Endothelial cell (in vitro differentiated cells): ENCODE measurements around the gene DENND1B. TPM values are rescaled to one million over a fixed set of nuclear protein-coding genes. Genes with fewer than 3 reads are reported as not detected.

ENCODE experiments used
- DNase-seq: peaks from one replicate; pipeline ENCODE4 v3.0.0; 2021; ENCODE audit warnings: low spot score
- H3K27ac Mint-ChIP-seq: one replicate; pipeline ENCODE4 v1.8.0; 2021; ENCODE audit warnings: mixed read lengths, inconsistent platforms; ENCODE audit not compliant: unreplicated experiment
- H3K27me3 Mint-ChIP-seq: one replicate; pipeline ENCODE4 v1.8.0; 2021; ENCODE audit warnings: mild to moderate bottlenecking, moderate library complexity, mixed read lengths, inconsistent platforms; ENCODE audit not compliant: unreplicated experiment
- H3K36me3 Mint-ChIP-seq: one replicate; pipeline ENCODE4 v1.8.0; 2021; ENCODE audit warnings: mild to moderate bottlenecking, low read depth, mixed read lengths, inconsistent platforms; ENCODE audit not compliant: unreplicated experiment
- H3K4me1 Mint-ChIP-seq: one replicate; pipeline ENCODE4 v1.8.0; 2021; ENCODE audit warnings: mild to moderate bottlenecking, mixed read lengths, inconsistent platforms; ENCODE audit not compliant: unreplicated experiment
- H3K4me3 Mint-ChIP-seq: one replicate; pipeline ENCODE4 v1.8.0; 2021; ENCODE audit warnings: mild to moderate bottlenecking, mixed read lengths, inconsistent platforms; ENCODE audit not compliant: unreplicated experiment
- H3K9me3 Mint-ChIP-seq: one replicate; pipeline ENCODE4 v1.8.0; 2021; ENCODE audit warnings: mixed read lengths, inconsistent platforms; ENCODE audit not compliant: unreplicated experiment
- long read RNA-seq: library from polyadenylated mRNA; unstranded; transcript quantifications from one replicate; pipeline ENCODE4 v2.0.0, GENCODE V29; 2020; ENCODE audit not compliant: unreplicated experiment
- total RNA-seq: library from RNA; stranded (reverse); fragmentation: NEBNext Ultra II Directional; extraction: Animal tissue kit (Norgen Biotek cat#: 25700); gene quantifications from one replicate; pipeline ENCODE4 v1.2.1, GENCODE V29; 2021; ENCODE audit not compliant: unreplicated experiment
- TF ChIP-seq, protein P1 (sequence below): fragments of 200-600 bp; sonication (generic); IDR thresholded peaks from one replicate; pipeline ENCODE4 v1.5.0; 2021; ENCODE audit warnings: antibody characterized with exemption; ENCODE audit not compliant: unreplicated experiment

Gene DENND1B, protein sequence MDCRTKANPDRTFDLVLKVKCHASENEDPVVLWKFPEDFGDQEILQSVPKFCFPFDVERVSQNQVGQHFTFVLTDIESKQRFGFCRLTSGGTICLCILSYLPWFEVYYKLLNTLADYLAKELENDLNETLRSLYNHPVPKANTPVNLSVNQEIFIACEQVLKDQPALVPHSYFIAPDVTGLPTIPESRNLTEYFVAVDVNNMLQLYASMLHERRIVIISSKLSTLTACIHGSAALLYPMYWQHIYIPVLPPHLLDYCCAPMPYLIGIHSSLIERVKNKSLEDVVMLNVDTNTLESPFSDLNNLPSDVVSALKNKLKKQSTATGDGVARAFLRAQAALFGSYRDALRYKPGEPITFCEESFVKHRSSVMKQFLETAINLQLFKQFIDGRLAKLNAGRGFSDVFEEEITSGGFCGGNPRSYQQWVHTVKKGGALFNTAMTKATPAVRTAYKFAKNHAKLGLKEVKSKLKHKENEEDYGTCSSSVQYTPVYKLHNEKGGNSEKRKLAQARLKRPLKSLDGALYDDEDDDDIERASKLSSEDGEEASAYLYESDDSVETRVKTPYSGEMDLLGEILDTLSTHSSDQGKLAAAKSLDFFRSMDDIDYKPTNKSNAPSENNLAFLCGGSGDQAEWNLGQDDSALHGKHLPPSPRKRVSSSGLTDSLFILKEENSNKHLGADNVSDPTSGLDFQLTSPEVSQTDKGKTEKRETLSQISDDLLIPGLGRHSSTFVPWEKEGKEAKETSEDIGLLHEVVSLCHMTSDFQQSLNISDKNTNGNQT
- 7.5 TPM for total RNA-seq
- long read RNA-seq, partial matches to known transcripts: 1 of 3 reads
- long read RNA-seq, other reads (novel, unspliced or antisense): 2 of 3 reads

GRCh38 chr1:197775282-197776262, at the start of gene DENND1B:
Gene DENND1B (minus strand): TSS chr1:197775480. CDS start chr1:197775155, 325 bp downstream.
- Mint-ChIP-seq H3K36me3 (peaks cover 4% of the 10 kb centered on the region), H3K4me1 (peaks cover 5% of the 10 kb centered on the region), H3K4me3 (peak within 1 kb of the TSS; percentile 90), H3K9me3 (no peaks in the 10 kb centered on the region), H3K27ac (peak within 1 kb of the TSS; percentile 25), H3K27me3 (no peaks in the 10 kb centered on the region)
- DNase-seq: peak; percentile 67
- TF ChIP-seq, protein P1, sequence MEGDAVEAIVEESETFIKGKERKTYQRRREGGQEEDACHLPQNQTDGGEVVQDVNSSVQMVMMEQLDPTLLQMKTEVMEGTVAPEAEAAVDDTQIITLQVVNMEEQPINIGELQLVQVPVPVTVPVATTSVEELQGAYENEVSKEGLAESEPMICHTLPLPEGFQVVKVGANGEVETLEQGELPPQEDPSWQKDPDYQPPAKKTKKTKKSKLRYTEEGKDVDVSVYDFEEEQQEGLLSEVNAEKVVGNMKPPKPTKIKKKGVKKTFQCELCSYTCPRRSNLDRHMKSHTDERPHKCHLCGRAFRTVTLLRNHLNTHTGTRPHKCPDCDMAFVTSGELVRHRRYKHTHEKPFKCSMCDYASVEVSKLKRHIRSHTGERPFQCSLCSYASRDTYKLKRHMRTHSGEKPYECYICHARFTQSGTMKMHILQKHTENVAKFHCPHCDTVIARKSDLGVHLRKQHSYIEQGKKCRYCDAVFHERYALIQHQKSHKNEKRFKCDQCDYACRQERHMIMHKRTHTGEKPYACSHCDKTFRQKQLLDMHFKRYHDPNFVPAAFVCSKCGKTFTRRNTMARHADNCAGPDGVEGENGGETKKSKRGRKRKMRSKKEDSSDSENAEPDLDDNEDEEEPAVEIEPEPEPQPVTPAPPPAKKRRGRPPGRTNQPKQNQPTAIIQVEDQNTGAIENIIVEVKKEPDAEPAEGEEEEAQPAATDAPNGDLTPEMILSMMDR: no peak

GRCh38 chr1:197814306-197814705, 39.0 kb upstream of the DENND1B start:
- Mint-ChIP-seq H3K4me1 (peaks cover 2% of the 10 kb centered on the region), H3K27ac (no peak overlapping the region), H3K4me3 (no peak overlapping the region), H3K36me3 (no peaks in the 10 kb centered on the region), H3K9me3 (no peaks in the 10 kb centered on the region), H3K27me3 (peaks cover 3% of the 10 kb centered on the region)
- DNase-seq: no peak
- TF ChIP-seq, protein P1: no peak

DNA sequence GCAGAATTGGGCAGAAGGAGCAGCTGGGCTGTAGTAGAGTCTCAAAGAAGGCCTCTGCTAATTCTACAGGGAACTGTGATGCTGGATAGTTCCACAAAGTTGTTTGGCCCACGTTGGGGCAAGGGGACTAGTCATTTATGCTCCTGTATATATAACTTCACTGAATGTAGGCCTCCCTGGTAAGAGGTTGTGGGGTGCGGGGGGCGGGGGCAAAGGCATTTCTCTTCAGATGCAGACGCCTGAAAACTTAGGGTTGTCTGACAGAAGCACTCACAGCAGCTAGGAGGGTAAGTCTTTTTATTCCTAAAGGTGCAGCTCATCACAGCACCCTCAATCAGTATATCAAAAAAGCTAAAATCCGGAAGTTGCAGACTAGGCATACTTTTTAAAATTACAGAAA, 38.5 kb upstream of the DENND1B start:
- Mint-ChIP-seq H3K9me3 (no peaks in the 10 kb centered on the region), H3K4me3 (no peak overlapping the region), H3K27me3 (peaks cover 3% of the 10 kb centered on the region), H3K36me3 (no peaks in the 10 kb centered on the region), H3K27ac (no peak overlapping the region), H3K4me1 (peaks cover 2% of the 10 kb centered on the region)
- TF ChIP-seq, protein P1: no peak
- DNase-seq: no peak

- no peaks in the 10 kb centered on the region for H3K36me3 Mint-ChIP-seq
- H3K9me3 Mint-ChIP-seq: no peaks in the 10 kb centered on the region
- no peak for DNase-seq
- TF ChIP-seq, protein P1: no peak
- peaks cover 2% of the 10 kb centered on the region for H3K4me1 Mint-ChIP-seq
- peaks cover 3% of the 10 kb centered on the region for H3K27me3 Mint-ChIP-seq
- H3K4me3 Mint-ChIP-seq: no peak overlapping the region
- no peak overlapping the region for H3K27ac Mint-ChIP-seq
These were observed 36.5 kb upstream of the DENND1B start for GRCh38 chr1:197811769-197812168.
